Activated naive CD4-positive, alpha-beta T cell treated with Interleukin-2 at 50 U/mL for 16 hours (primary cell): ENCODE data around the gene TMEM132D.

ENCODE experiments used
- DNase-seq: peaks from one replicate; pipeline ENCODE4 v3.0.0-alpha.2; 2020

The TMEM132D gene

GRCh38 chr12:129145381-129145780 is 758.4 kb downstream of the TMEM132D start:
- no peak for DNase-seq

DNA sequence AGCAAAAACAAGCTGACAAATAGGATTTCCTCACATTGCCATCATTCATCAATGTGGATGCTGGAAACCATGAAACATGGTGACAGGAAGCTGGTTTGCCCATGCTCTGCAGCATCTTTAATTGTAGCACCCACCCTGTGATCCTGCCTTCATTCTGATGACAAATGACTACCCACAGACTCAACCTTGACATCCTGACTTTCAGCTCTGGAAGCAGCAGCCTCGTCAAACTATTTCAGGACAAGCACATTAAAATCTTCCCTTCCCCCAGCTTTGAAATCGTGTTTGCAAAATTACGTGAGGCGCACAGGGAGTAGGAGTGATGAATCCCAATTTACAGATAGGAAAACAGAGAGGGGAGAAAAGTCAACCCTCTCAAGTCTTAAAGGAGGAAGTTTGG is 765.0 kb downstream of the TMEM132D start:
- DNase-seq: no peak

DNA sequence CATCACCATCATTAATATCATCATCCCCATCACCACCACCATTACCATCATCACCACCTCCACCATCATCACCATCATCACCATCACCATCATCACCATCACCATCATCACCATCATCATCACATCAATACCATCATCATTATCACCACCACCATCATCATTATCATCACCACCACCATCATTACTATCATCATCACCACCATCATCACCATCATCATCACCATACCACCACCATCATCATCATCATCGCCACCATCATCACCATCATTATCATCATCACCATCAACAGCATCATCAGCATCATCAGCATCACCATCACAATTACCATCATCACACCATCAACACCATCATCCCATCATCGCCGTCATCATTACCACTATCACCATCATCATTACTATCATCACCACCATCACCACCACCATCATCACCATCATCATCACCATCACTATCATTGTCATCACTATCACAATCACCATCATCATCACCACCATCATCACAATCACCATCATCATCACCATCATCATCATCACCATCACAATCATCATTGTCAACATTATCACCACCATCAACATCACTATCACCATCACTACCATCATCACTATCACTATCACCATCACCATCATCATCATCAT is 767.0 kb downstream of the TMEM132D start:
- DNase-seq: no peak

GRCh38 chr12:129127771-129128170 is 776.1 kb downstream of the TMEM132D start:
- DNase-seq: no peak

- no peak for DNase-seq
These were observed 776.6 kb downstream of the TMEM132D start for GRCh38 chr12:129127211-129127610.

- DNase-seq: no peak
These were observed 784.3 kb downstream of the TMEM132D start for GRCh38 chr12:129119537-129119936.

GRCh38 chr12:129115558-129115957 is 788.3 kb downstream of the TMEM132D start:
- no peak for DNase-seq

GRCh38 chr12:129110575-129110974 is 793.2 kb downstream of the TMEM132D start:
- DNase-seq: no peak

DNA sequence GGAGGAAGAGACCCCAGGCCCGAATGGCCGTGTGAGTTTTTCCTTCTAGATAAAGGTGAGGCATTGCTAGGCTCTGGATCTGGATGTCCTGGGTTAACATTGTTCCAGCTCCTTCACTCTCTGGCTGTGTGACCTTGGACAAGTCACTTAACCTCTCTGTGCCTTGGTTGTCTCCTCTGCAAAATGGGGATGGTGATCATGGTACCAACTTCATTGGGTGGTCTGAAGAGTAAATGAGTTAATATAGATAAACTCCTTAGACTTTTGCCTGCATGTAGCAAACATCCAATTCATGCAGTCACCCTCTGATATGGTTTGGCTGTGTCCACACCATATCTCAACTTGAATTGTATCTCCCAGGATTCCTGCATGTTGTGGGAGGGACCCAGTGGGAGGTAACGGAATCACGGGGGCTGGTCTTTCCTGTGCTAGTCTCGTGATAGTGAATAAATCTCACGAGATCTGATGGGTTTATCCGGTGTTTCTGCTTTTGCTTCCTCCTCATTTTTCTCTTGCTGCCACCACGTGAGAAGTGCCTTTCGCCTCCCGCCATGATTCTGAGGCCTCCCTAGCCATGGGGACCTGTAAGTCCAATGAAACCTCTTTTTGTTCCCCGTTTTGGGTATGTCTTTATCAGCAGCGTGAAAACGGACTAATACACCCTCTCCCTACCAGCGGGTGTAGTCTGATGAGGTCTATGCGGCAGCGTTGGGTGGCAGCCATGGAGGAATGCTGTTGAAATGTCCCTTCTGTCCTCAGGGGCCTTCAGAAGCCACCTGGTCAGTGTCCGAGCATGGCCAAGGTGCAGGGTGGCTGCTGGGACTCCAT is 794.4 kb downstream of the TMEM132D start:
- no peak for DNase-seq

- DNase-seq: no peak
These were observed 797.1 kb downstream of the TMEM132D start for GRCh38 chr12:129106772-129107171.

DNA sequence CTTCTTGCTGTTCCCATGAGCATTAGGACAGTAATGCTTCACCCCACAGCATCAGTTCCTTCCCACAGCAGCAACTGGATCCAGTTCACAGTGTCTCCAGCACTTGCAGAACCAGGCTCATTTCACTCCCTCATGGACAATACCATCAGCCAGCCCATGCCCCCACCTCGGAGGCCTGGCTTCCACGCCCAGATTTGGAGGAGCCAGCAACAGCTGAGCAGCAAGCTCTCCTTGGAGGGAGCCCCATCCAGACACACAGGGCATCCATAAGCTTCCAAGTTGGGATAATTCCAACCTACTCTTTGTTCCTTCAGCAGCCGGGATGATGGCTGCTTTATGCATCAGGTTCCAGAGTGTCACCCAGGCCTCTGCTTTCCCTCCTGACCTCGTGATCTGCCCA is 800.6 kb downstream of the TMEM132D start:
- DNase-seq: no peak

DNA sequence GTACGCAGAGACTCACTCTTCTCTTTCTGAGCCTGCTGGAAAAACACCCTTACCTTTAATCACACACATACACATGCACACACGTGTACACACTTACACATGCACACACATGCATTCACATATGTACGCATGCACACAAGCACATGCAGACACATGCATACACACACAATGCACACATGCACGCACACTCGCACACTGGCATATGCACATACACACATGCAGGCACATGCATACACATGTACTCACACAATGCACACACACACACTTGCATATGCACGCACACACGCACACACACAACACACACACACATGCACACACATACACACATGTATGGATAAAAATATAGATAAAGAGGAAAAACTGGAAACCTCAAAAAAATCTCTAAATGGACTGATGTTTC is 801.6 kb downstream of the TMEM132D start:
- DNase-seq: no peak

- no peak for DNase-seq
These were observed 802.0 kb downstream of the TMEM132D start for GRCh38 chr12:129101816-129102215.

GRCh38 chr12:129101404-129101803 is 802.4 kb downstream of the TMEM132D start:
- DNase-seq: no peak

DNA sequence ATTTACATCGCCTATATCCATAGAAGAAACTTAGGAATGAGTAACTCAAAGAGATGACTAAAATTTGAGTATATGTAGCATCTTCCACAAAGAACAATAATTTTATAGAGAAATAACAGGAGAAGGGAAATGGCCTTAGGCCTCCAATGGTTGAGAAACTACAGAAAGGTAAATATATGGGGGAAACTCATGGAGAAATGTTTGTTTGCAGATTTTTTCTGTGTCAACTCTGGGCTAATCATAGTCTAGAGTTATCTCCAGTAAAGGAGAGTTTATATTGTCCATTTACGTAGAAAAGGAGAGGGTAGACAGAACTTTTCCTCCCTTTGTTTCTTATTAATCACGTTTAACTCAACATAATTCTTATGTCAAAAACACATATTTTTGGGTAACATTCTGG is 806.4 kb downstream of the TMEM132D start:
- no peak for DNase-seq

GRCh38 chr12:129096968-129097367 is 806.9 kb downstream of the TMEM132D start:
- no peak for DNase-seq

DNA sequence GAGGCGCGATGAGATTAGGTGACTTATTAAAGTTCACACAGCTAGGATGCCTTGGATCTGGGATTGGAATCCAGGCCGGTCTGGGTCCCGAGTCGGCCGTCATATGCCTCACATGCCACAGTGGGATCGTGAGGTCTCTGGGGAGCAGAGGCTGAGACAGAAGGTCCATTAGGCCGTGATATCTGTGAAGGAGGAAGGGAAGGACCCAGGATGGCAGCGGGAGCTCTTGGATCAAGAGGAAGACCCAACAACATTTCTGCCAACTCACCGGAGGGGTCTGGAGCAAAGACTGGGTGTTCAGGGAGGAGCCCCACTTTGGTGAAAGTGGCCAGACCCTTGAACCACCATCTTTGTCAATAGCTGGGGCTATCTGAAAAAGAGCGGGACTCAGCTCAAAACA is 807.6 kb downstream of the TMEM132D start:
- no peak for DNase-seq

DNA sequence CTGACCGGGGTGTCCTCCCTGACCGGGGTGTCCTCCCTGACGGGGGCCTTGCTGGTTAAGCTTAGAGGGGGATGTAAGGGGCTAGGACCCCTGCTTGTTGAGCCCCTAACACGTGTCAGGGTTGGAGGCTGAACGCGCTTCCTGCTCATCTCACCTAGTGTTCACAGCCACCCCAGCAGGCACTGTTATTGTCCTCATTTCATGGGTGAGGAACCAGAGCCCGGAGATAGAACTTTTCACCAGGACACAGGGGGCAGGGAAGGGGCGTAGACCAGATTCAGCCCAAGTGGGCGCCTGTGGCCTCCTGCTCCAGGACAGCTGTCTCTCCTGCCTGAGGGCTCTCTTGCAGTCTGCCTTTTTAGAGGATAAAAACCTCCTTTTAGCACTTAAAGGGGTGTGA is 814.2 kb downstream of the TMEM132D start:
- DNase-seq: no peak

DNA sequence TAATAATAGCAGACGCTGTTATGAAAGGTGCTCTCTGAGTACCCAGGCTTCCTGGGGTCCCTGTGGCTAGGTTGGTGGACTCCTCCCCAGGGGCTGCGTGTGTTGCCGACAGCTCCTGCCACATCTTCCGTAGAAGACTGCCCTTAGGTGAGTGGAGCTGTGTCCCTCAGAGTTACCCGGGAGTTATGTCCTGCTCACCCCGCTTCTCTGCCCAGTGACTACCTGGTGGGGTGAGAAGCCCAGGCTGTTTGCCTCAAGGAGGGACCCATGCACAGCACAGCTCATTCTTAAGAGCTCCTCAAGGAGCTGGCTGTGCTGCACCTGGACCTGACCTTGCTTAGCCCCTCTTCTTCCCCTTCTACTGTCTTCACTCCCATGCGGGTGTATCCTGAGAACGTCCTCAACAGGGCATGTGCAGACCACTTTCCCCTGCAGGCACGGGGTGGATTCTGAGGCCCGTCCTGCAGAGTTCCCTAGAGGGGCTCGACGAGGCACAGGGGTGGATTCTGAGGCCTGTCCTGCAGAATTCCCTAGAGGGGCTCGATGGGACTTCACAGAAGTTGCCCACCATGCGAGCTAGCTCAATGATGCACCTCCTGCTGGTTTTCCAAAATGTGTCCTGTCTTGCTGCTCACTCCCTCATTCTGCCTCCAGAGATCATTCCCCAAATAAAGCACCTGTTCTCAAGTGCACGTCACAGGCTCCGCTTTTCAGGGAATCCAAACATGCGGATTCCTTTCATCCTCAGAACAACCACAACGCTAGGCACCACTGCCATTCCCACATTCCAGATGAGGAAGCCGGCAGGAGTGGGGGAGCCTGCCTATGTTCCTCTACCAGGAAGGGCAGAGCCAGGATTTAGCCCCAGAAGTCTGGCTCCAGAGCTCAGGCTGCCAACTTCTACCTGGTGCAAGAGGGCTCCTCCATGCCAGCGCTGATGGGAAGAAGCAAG is 818.7 kb downstream of the TMEM132D start:
- DNase-seq: no peak

DNA sequence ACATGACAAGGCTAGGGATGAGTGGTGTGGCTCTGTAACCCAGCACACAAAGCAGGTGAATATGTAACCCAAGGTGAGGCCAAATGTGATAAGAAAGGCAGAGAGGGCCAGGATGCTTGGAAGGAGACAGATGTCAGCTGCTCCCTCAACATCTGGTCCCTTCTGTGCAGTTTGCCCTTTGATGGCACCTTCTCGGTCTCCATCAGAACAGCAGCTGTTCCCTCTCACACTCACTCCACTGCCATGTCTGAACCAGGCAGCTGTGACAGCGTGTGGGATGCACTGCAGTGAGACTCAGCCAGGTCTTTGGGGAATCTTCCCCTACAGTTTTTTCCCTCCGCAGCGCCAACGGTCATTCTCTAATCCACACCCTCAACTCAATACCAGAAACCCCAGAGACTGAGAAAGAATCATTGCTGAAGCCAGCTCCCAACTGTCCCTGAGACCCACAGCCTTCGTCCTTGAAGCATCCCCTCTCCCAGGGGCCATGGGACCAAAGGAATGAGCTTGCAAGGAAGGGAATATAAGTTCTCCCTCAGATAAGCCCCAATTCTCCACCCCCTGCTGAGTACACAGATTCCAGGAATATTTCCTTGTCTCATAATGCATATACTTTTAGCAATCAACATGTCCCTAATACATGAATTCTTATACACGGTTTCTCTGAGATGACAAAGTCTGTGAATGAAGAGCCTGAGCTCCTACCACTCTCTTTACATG is 820.5 kb downstream of the TMEM132D start:
- no peak for DNase-seq

DNA sequence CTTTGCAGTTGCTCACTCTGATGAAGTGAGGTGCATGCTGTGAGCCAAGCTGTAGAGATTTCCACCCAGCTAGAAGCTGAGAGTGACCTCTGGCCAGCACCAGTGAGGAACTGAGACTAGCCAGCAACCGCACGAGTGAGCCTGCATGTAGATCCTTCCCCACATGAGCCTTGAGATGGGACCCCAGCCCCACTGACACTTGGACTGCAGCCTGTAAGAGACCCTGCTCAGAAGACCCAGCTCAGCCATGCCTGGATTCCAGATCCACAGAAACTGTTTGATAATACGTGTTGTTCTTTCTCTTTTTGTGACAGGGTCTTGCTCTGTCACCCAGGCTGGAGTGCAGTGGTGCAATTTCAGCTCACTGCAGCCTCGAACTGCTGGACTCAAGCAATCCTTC is 821.4 kb downstream of the TMEM132D start:
- DNase-seq: no peak

DNA sequence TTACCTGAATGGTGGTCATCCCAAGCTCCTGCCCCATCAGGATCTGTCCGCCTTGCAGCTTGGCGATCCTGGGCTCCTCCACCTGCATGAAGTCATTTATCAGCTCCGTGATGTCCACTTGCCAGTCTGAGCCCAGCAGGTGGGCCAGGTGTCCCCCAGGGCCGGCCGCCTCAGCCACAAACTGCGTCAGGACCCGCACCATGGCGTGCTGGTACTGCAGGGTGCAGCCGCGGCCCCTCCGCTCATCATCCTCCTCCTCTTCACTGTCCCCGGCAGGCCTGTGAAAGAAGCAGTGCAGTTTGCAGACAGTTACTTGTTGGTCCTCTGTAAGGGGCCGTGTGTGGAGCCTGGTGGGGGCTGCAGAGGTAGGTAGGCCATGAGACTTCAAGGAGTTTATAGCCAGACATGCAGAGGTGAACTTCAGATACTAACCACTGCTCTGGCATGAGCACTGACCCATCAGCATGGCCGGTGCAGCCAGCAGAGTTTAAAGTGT is 822.0 kb downstream of the TMEM132D start:
- no peak for DNase-seq

- no peak for DNase-seq
These were observed 823.0 kb downstream of the TMEM132D start for GRCh38 chr12:129080821-129081220.
